GM19023 (cell line): ENCODE data around the gene NPM3.

Experiments used
- ATAC-seq: cut with Tn5 transposase; IDR thresholded peaks from one replicate; pipeline ENCODE4 v1.9.1; 2021; ENCODE audit warnings: mild to moderate bottlenecking, moderate library complexity; ENCODE audit not compliant: unreplicated experiment

NPM3 gene, protein sequence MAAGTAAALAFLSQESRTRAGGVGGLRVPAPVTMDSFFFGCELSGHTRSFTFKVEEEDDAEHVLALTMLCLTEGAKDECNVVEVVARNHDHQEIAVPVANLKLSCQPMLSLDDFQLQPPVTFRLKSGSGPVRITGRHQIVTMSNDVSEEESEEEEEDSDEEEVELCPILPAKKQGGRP

DNA sequence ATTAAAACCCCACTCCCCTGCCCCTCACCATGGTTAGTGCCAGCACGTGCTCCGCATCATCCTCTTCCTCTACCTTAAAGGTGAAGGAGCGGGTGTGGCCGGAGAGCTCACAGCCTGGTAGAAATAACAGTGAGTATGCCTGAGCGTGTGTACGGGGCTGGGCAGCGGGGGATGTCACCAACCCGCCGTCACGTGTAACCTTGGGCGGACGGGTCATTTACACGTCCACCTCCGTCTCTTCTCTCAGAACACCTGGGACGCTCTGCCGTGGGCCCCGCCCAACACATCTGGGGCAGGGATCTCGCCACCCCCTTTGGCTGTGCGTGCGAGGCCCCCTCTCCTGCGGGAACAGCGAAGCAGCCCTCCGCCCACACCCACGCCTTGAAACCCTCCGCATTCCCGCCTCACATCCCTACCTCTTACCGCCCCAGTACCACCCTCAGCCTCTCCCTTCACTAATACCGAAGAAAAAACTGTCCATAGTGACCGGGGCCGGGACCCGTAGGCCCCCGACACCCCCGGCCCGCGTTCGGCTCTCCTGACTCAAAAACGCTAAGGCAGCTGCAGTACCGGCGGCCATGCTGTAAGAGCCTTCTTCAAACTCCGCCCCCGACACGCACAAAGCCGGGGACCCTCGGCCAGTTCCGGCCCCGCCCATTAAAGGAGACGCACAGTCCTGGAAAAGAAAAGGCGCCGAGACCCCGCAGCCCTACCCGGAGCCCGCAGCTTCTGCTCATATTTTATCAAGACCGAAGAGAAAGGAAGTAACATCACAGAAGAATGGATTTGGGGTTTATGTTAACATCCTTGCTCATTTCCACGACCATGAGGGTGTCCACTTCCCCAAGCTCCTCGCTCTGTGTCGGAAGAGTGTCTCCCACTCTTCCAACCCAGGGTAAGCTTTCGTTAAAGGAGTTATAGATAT is at the start of gene NPM3:
Gene NPM3 (minus strand): TSS at position 636 of the 925 bp plus-strand sequence. CDS start 56 bp downstream, at position 580.
- peak; percentile 57 for ATAC-seq

DNA sequence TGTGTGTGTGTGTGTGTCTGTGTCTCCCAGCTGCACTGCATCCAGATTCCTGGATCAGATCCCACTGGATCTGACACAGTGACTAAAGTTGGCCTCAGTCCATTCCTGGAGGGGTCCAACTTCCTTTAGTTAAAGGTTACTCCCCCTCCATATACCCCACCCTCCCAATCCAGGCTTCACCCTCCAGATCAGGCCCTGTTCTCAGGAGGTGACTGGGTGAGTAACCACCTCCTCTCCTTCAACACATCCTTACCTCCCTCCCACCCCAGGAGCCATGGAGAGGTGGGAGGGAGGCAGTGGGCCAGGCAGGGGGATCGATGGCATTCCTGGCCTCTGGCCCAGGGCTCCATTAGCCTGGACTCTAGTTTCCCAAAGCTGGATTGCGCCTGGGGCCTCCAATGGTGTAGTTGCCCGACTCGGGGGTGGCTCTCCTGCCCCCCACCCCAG is 49.1 kb upstream of the NPM3 start:
- ATAC-seq, result no peak

DNA sequence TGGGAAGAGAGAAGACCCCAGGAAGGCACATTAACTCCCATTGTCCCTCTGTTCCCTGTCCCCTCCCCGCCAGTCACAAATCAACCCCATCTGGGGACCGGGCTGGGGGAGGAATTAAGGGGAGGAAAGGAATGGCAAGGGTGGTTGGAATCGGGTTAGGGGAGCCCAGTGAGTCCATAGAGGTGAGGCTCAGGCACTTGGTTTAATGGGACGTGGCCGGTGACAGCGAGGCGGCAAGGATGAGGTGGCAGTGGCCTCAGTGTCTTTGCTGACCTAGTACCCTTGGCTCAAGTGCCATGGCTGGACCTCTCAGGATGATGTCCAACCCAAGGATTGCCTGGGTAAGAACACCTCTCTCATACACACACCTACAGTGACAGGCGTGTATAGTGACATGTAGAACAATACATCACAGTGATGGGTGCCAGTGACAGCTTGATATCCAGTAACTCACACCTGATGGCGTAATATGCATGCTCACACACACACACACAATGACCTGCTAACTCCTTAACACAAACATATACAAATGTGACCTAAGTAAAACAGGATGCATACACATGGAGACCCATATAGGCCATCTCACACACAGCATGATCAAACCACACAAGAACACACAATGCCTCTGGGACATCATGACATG is 48.0 kb upstream of the NPM3 start:
- ATAC-seq, result no peak

DNA sequence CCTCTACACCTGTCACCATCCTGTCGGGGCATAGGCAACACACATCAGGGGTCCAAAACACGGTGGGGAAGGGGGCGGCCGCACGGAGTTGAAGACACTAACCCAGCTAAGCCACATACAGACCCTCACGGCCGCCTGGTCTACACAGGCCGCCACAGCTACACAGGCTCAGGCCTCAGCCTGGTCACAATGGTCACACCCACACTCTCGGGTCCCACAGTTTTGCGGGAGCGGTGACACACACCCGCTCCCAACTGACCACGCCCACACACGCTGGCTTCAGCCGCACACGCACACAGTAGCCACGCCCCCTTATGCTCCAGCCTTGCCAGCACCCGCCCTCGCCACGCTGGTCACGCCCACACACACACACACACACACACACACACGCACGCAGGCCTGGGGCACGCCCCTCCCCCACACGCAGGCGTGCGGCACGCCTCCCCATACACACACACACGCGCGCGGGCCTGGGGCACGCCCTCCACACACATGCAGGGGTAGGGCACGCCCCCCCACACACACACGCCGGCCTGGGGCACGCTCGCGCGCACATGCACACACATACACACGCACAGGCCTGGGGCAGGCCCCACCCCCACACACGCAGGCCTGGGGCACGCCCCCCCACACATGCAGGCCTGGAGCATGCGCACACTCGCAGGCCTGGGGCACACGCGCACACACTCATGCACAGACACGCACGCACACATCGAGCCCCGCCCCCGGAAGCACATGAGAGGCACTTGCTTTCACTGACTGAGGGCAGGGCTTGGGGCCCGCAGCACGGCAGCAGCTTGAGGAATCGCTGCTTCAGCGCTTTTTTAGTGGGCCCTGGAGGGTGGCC is 47.3 kb upstream of the NPM3 start:
- peak; percentile 61 for ATAC-seq

DNA sequence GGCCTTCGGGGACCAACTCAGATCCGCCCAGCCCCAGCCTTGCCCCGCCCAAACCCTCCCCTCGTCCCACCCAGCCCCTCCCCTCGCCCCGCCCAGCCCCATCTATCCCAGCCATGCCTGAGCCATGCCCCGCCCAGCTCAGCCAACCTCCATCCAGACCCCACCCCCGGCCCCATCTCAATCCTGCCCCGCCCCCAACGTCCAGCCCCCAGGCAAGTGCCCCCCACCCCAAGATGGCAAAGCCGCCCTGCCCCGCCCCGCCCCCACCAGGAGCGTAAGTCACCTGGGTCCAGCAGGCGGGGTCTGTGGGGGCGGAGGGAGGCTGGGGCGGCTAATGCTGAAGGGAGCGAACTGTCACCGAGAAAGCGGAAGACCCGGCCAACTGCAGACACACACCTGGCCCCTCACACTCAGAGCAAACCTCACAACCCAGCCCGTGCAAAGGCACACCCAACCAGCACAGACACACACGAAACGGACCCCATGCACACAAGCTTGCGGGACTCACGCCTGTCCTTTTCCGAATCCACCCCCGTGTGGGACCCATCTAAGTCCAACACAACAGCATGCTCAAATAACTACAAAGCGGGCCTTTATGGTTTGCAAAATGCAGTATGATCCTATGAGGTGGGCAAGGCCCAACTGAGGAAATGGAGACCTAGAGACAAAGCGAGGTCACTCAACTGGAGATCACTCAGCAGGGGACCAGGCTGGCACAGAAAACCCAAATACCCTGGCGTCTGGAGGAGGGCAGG is 46.5 kb upstream of the NPM3 start:
- peak; percentile 20 for ATAC-seq

DNA sequence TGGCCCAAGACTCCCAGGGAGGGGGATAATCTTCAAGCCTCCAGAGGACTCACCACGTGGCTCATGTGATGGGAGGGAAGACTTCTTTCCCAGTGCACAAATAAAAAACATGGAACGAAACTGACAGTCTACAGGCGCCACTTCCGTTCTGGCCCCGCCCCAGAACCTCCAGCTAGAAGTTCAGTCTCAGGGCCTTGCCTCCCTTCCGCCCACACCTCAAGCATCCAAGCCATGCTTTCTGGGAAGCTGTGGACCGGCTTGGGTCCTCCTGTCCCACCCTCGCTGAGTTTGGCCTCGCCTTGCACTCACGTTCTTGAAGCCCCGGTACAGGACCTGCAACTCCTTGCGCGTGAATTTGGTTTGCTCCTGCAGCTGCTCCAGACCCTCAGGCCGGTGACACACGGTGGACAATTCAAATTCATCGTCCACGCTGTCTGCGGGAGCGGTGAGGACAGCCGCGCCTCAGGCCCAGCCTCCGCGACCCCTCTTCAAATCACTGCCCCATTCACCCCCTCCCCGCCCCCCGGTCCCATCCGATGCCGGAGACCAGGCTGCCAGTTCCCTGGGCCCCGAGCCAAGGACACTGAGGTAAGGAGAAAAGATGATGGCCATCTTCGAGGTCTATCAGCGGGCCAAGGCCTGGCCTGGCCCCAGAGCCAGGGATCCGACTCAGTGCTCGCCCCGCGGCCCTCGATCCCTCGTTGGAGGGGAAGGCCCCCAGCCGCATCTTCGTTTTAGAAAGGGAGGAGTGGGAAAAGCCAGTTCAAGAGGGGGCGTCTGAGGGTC is 45.7 kb upstream of the NPM3 start:
- ATAC-seq, result no peak

DNA sequence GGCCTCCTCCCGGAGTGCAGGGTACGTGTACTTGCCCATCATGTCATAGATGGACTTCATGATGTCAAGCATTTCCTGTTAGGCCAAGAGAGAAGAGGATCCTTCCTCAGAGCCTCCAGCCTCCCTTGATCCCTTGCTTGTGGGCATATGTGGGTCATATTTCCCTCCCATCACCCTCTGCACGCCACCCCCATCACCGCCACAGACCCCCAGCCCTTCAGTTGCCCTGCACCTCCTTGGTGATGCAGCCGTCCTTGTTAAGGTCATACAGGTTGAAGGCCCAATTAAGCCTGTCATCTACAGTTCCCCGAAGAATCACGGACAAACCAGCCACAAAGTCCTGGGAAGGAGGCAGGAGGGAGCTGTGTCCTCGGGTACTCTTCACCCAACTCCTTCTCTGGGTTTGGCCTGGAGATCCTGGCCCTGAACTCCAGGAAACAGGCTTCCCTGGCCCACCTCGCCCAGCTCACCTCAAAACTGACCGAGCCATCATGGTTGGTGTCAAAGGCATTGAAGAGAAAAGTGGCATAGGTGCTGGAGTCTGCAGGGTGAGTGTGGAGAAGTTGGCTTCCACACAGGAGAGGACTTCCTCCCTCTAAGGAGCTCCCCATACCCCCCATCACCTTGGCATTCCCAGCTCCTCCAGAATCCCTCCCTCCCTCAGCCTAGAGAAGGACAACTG is 44.8 kb upstream of the NPM3 start:
- no peak for ATAC-seq

DNA sequence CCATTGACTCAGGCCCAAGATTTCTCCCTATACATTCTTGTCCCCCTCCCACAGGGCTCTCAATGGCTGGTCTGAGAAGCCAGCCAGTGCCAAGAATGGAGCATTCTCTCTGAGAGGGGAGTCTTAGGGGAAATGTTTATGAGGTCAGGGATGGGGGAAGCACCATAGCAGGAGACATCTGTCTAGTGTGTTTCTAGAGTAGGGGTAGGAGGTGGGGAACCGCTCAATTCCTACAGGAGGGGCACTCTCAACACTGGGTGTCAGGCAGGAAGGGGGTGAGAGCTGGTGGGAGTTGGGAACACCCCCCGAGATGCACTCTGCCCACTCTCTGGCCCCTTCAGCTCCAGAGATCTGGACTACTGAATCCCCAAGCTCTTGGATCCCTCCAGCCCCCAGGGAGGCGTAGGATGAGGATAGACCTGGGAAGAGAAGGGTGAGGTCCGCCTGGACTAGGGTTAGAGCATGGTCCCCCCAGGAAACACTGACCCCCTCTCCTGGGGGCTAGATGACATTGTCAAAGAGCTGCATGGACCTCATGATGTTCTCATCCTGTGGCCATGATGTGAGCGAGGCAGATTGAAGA is 43.7 kb upstream of the NPM3 start:
- ATAC-seq, result no peak

DNA sequence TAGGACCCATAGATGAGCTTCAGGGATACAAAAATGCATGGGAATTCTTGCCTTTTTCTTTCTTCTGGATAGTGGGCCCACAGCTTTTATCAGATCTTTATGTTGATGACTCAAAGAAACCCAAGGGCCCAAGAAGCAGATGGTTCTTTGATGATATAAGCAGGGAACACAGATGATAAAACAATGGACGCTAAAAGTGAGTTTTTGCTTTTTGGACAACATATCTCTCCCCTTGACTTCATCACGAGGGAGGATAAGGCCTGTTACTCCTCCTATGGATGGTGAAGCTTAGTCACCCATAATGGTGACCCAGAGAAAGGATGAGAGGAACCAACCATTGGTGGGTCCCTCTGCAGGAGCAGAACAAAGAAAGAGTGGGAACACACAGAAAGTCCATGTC is 41.5 kb upstream of the NPM3 start:
- ATAC-seq, result no peak

DNA sequence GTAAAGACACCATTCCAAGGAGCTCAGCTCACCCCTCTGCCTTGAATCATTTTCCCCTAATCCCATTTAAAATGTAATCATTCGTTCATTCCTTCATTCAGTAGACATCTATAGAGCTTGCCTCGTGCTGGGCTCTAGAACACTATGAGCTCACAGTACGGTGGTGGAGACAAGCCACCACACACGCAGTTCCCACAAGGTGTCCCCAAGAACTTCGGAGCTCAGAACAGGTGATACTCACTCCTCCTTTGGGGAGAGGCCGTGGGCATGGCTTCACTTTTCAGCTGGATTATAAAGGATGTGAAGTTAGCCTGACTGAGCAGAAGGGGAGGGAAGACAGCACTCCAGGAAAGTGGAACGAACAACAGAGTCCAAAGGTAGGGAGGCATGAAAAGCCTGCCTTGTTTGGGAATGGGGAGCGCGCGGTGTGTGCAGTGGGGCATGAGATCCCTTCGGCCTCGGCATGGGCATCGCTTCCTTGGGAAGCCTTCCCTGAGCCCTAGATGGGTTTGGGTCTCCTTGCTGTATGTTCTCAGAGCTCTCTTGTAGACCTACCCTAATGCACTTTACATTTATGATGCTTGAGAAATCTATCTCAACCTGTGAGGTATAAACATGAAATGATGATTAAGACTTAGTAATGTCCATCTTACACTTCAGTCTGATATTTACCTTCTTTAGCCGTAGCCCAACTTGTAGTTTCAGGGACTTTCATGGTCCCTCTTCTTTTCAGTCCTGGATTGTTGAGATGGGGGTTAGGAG is 35.8 kb upstream of the NPM3 start:
- peak; percentile 11 for ATAC-seq

DNA sequence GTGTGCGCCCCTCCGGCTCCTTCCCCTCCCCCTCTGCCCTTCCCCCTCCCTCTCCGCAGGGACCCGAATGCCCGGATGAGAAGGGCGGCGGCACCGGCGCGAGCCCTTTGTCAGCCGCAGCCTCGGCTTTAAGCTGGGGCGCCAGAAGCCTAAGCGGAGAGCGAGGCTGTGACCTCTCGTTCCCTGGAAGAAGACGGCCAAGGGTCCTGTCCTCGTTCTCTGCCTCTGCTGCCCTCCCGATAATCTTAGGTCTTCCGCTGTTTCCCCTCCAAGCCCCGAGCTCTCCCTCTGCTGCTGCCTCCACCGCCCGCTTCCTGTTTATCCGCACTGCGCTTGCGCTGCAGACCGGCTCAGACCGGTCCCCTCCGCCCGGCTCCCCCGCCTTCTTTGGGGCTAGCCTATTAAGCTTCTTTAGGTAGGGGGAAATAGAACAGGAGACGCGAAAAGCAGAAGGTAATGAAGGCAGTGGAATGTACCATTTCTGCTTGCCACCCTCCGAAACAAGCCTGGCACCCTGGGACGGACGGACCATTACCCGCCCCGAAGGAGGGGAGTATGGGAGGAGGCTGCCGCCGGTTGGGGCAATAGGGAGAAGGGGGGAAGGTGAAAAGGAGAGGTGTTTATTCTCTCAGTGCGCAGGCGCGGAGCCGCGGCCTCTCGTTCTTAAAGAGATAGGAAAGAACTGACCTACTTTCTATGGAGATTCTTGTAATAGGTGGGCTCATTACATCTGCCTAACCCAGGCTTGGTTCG is 35.0 kb upstream of the NPM3 start, which contains the start of gene OGA:
Gene OGA (minus strand): TSS at position 326 of the 753 bp plus-strand sequence. CDS start 422 bp downstream, outside the sequence.
- ATAC-seq, result peak; percentile 85

DNA sequence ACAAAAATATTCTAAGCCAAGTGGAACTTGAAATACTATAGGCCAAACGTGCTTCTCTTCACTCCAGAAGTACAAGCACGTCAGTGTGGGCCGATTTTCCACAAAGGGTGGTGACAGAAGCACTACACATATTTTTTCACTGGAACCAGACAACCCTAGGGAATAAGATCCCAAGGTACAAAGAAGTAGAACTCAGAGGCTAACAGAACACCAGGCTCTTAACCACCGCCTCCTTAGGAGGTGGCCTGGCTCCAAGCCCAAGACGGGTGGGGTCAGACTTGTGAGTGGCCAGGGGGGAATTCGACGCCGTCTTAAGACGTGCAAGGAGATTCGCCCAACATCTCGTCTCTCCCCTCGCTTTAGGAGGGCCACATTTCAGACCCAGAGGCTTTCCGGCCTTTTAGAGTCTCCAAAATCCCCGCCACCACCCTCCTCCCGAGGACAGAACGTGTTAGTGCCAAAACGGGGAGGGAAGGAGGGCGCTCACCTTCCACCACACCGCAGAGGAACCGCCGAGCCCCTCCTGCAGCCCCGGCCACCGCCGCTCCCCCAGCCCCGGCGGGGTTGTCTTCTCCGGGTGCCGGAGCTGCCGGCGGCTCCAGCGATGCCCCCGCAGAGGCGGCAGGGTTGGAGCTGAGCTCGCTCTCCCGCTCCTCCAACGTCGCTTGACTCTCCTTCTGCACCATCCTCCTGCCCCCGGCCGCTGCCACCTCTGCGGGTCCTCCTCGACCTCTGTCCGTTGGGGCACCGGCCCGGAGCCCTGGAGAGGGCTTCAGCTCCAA is 34.3 kb upstream of the NPM3 start:
- peak; percentile 6 for ATAC-seq

DNA sequence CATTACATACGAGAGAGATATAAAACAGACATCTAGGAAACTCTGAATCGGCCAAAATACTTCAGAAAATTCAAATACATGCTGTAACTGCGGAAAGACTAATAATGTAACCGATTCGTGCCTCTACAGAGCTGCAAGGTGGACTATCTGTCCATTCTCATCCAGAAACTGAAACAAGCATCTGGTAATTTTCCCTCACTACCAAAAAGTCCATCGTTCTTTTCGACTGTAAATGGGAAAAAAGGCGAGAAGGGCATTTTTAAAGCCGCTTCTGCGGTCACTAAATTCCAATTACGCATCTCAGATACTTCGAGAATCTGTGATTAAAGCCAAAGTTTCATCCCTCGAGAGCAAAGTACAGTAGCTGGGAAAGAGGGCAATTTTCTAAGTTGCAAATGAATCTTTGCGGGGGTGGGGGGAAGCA is 33.7 kb upstream of the NPM3 start:
- ATAC-seq, result no peak

DNA sequence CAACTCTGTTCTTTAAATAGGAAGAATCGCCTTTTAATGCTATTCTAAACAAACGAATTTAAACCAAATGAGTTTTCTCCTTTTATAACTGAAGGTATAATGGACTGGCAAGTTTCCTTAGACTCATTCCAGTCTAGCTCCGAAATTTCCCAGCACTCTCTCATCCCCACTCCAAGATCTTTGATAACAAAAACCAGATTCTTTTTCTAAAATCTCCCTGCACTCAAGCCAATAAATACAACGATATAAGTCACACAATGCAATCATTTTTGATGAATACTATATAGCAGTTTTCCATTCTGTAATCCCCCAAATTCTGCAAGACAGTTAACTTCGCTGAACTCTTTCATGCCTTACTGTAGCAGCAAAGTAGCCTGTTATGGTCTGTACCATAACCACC is 33.1 kb upstream of the NPM3 start:
- no peak for ATAC-seq

DNA sequence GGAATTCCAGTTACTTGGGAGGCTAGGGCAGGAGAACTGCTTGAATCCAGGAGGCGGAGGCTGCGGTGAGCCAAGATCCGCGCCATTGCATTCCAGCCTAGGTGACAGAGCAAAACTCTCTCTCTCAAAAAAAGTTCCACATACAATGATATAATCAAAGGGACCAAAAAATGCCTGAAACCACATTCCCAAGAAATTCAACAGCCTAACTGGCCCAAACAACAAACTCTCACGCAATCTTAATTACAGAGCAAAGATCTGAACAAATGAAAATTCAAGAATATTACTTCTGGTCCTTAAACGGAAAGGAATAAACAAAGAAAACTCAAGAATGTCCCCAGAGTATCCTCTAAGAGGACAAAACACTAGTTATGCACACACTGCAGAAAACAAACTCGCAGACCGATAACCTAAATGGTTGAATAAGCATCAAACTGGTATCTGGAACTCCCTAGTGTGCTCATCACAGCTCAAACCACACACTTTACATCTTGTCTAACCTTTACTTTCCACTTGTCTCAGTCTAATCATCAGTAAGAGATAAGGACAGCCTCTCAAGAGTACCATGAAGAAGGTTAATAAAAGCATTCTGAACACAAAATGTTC is 31.3 kb upstream of the NPM3 start:
- no peak for ATAC-seq

DNA sequence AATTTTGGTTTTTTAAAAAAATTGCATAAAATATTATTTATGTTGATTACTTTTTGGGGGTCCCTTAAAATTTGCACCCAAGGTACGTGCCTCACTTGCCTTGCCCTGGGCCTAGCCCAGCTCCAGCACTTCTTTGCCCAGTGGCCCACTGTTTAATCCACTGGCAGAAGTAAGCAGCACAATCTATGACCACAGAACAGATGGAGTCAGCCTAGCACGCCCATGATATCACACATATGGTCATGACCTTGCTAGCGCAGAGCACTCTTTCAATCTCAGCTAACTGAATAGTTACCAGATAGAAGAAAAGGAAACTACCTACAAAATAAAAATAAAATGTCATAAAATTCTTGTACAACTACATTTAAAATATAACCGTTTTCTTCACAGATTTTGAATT is 29.4 kb upstream of the NPM3 start:
- ATAC-seq, result no peak
